ENCODE results near the gene SLC25A25.
"Not testable (repeated sequence)": the region's sequence is repeated elsewhere in the genome, so short reads cannot be mapped to it uniquely, and the experiment has no call there.

SLC25A25 gene

DNA sequence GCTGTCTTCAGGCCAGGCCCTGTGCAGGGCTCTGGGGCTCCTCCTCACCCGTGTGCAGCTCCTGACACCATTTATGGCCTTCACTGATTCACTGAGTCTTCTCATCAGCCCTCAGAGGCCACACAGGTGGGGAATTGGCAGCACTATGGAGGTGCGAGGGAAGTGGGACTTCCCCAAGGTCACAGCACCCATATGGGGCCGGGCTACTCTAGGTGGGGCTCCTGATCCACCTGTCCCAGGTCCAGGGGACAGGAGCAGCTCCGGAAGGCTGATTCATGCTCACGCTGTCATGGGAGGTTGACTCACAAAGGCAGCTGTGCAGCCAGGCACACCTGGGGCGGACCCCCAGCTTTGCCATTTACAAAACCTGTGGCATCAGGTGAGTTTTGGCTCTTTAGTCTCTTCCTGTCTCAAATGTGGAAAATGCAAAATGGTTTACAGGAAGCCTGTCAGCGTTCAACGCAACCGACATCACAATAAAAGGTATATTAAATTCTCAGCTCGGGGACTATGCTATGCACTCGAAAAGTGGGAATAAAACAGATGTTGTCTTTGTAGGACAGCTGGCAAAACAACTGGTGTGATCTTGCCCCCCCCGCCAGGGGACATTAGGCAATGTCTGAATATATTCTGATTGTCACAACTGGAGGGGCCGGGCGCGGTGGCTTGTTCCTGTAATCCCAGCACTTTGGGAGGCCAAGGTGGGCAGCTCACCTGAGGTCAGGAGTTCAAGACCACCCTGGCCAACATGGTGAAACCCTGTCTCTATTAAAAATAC lies 15.9 kb upstream of the SLC25A25 start:
- DNase-seq (ENCODE audit: low read depth in 2 of 2): no peak

DNA sequence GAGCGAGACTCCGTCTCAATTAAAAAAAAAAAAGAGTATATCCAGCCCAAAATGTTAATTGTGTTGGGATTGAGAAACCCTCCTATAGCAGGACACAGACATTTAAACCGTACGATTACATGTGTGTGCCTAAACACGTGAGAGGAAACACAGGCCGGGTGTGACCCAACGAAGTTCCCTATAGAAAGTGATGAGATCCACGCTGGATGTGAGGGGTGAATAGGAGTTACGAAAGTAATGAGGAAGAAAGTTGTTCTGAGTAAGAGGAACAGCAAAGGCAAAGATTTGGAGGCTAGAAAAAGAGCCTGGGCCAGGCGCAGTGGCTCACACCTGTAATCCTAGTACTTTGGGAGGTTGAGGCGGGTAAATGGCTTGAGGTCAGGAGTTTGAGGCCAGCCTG lies 14.5 kb upstream of the SLC25A25 start:
- no peak for DNase-seq (ENCODE audit: low read depth in 2 of 2)

DNA sequence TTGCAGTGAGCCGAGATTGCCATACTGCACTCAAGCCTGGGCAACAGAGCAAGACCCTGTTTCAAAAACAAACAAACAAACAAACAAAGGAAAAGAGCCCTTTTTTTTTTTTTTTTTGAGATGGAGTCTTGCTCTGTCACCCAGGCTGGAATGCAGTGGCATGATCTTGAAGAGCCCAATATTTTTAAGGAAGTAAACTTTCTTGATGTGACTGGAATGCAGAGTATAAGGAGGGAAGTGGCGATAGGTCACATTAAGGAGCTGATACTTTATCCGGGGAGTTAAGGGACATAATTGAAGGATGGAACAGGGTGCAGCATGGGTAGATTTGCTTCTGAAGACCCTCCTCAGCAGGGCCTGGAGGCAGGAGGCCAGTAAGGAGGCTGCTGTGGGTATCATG lies 13.9 kb upstream of the SLC25A25 start:
- DNase-seq (ENCODE audit: low read depth in 2 of 2): no peak

DNA sequence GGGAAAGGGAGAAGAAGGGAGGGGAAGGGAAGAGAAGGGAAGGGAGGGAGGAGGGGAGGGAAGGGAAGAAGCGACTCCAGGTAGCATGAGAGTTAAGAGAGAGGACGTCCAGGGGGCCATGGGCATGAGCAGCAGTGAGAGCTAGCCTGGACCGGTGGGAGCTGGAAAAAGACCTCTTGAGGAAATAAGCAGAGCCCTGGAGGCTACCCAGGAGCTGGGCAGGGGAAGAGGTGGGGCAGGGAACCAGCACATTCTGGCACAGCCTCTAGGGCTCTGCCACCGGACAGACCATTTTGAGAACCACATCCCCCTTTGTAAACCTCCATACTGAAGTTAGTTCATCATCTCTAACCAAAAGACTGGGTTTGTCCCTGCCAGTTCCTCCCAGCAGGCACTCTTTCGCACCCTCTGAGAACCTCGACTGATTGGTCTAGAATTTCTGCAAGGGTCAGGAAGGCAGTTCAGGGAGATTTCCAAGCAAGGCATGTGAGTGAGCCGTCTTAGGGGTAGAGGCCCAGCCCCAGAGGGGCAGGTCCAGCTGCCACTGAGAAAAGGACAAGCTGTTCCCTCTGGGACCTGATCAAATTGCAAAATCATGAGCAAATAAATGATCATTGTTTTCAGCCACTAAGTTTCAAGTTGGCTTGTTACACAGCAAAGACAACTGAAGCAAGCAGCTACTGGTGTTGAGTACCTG lies 12.5 kb upstream of the SLC25A25 start:
- no peak for DNase-seq (ENCODE audit: low read depth in 2 of 2)

DNA sequence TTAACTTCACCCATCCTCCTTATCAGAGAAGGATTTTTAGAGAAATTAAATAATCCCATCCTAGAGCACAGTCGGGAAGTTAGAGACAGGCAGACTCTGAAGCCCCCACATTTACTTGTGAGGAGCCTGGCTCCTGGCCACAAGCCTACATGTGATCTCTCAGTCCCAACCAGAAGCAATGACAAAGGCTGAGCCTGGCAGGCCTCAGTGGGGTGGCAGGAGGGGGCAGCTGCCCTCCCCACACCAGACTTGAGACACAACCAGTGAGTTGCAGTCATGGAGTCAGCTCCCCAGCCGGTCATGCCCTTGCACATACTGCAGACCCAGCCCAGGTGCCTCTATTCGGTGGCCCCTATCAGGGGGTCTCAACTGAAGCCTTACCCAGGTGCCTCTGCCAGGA lies 11.9 kb upstream of the SLC25A25 start:
- no peak for DNase-seq (ENCODE audit: low read depth in 2 of 2)

DNA sequence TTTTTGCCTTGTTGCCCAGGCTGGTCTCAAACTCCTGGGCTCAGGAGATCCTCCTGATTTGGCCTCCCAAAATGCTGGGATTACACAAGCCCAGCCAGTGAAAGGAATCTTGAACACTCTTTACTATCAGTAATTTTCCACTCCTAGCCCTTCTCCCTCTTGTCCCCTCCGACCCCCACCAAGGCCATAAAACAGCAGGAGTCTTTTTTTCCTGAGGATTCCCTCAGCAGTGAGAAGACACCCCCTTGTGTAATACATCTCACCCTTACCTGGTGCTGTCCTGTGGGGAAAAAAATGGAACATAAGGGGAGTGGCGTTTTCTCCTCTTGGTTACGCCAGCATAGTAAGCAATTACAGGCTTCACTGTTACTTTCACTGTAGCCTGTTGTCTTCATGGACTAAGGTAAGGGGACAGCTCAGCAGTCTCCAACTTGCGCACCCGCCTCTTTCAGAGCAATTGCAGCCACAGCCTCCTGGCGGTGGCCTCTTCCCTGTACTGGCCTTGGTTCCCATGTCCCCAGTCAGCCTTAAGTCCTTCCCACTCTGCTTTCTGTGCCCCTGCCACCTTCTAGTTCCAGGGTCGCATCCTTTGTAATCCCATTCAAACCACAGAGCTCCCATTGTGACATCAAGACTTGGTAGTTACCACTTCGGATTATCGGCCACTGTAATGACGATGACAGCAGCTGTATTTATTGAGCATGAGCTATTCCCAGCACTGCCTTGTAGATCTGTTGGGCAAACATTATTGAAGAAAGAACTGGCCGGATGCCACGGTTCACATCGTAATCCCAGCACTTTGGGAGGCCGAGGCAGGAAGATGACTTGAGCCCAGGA lies 10.9 kb upstream of the SLC25A25 start:
- no peak for DNase-seq (ENCODE audit: low read depth in 2 of 2)

DNA sequence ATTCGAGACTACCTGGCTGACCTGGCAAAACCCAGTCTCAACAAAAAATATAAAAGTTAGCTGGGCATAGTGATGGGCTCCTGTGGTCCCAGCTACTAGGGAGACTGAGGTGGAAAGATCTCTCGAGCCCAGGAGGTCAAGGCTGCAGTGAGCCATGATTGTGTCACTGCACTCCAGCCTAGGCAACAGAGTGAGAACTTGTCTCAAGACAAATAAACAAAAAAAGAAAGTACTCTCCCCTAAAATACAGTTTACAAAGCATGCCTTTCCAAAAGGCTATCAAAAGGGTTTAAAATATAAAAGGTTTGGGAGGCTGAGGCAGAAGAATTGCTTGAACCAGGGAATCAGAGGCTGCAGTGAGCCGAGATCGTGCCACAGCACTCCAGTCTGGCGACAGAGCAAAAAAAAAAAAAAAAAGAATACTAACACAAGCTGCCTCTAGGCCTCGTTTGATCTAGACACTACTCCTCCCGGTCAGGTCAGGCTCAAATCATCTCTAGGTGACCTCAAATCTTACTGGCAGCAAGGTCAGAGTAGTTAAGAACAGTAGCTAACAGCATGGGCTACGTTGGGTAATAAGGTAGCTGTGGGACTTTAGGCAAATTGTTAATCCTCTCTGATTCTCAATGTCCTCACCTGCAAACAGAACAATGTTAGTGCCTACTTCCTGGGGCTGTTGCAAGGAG lies 10.2 kb upstream of the SLC25A25 start:
- no peak for DNase-seq (ENCODE audit: low read depth in 2 of 2)

DNA sequence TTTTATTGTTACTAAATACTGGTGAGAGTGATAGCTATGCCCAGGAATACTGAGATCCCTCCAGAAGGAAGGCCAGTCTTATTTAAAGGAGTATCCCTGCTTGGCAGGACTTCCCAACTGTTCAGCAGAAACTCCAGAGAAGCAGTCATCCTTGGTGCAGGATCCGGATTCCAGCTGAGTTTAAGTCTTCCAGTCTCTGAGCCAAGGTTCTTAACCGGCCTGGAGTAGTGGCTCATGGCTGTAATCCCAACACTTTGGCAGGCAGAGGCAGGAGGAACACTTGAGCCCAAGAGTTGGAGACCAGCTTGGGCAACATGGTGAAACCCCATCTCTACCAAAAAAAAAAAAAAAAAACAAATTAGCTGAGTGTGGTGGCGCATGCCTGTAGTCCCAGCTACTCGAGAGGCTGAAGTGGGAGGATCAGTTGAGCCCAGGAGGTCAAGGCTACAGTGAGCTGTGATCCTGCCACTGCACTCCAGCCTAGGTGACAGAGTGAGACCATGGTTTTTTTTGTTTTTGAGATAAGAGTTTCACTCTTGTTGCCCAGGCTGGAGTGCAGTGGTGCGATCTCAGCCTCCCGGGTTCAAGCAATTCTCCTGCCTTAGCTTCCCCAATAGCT lies 8.6 kb upstream of the SLC25A25 start:
- DNase-seq (ENCODE audit: low read depth in 2 of 2): no peak

DNA sequence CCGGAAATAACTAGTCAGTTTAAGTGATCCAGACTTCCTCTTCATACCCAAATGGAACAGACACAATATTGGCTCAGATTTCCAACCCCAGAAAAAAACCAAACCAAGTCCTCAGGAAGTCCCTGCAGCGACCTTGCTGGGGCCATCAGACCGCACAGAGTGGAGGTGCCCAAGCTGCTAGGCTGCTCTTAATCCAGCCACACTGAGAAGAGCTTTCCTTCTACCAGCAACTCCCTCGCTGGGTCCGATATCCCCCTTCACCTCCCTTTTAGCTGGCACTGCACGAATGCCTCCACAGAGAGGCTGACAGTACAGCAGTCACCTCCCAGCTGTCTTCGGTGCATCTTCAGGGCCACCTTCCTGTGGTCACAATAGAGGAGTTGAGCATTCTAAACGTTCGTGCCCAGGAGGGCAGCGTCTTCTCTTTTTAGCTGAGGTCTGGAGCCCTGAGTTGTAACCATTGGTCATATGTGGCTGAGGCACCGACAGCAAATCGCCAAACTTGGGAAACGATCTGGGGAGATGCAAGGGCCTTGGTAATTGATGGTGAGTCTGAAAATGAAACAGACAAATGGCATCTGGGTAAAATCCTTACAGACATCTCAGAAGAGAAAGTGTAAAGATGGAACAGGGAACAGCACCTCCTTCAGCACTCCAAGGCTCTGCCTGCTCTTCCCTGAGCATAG lies 6.6 kb upstream of the SLC25A25 start:
- DNase-seq (ENCODE audit: low read depth in 2 of 2): no peak

DNA sequence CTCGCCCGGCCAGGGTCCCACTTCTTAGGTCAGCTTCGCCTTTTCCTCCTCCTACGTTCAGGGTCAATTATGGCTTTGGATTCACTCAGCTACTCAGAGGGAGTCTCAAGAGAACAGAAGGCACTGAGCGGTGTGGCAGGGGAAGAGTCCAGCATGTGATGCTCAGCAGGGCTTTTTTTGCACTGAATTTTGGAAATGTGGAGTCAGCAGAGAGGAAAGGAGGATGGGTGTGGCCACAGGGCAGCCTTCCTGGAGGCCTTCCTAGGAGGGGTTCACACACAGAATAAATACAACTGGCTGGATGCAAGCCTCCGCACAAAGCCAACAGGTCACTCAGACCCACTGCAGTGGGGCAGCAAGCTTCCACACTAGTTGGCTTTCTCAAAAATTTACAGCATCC lies 5.8 kb upstream of the SLC25A25 start:
- DNase-seq (ENCODE audit: low read depth in 2 of 2): no peak

DNA sequence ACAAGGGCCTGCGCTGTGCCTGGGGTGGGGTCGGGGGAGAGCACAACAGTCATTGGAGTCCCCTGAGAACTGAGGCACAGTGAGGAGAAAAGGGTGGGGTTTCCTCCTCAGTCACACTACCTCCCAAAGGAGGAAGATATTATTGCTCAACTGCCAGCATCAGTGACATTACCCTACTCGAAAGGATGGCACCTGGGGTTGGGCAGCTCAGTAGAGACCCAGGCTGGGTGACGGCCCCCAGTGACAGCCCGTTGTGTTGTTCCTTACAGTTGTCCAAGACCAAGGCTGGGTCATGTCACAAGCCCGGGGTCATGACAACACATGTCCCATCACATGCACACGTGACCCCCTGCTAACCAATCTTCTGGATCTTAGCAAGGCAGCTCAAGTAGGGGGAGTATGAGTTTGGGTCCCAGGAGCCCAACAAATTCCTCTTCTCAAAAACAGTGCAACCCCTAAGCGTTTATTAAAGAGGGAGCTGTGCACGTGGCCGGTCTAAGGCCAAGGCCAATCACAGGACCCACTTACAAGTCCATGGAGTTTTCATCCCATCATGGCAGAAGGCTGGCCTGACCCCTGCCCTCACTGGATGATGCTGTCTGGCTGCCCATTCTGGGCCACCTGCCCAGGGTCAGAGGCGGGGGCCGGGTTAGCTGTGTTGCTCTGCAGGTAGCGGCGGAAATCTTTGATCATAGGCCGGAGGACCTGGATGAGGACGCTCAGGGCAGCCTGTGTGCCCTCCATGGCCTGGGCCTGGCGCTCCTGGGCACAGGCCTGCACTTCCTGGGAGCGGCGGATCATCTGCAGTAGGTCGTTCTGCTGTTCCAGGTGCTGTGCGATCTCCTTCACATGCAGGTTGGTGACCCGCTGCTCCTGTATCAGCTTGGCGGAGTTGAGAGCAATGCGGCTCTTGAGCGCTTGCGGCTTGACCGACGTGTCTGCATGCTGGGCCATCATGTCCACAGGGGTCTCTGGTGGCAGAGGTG lies 4.9 kb upstream of the SLC25A25 start:
- no peak for DNase-seq (ENCODE audit: low read depth in 2 of 2)

DNA sequence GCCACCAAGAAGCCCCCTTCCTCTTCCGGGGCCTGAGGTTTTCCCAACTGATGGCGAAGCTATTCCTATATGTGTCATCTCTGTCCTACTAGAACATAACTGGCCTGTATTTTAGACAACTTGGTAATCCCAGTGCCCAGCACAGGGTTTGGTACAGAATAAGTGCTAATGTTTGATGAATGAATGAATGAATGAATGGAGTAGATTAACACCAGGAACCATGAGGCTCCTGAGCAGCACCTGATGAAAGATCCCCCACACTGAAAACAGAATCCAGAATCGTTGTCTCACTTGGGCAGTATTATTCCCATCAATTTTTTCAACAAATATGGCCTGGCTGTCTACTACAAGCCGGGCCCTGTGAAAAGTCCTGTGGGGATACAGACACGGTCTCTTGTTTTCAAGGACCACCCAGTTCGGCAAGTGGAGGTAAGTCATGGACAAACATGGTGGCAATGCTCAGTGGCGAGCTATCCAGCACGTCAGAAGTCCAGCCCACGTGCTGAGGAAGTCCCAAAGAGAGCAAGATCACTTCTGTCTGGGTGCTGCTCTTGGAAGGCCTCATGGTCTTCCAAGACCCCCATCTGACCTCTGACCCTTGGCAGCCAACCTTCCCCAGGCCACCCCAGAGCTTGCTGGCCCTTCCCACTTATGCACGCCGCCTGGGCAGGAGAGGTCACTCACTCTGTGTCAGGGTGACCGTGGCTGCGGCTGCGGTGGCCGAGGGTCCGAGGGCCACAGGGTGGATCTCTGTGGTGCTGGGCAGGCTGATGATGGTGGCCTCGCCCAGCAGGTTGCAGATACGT lies 1.9 kb upstream of the SLC25A25 start:
- no peak for DNase-seq (ENCODE audit: low read depth in 2 of 2)

DNA sequence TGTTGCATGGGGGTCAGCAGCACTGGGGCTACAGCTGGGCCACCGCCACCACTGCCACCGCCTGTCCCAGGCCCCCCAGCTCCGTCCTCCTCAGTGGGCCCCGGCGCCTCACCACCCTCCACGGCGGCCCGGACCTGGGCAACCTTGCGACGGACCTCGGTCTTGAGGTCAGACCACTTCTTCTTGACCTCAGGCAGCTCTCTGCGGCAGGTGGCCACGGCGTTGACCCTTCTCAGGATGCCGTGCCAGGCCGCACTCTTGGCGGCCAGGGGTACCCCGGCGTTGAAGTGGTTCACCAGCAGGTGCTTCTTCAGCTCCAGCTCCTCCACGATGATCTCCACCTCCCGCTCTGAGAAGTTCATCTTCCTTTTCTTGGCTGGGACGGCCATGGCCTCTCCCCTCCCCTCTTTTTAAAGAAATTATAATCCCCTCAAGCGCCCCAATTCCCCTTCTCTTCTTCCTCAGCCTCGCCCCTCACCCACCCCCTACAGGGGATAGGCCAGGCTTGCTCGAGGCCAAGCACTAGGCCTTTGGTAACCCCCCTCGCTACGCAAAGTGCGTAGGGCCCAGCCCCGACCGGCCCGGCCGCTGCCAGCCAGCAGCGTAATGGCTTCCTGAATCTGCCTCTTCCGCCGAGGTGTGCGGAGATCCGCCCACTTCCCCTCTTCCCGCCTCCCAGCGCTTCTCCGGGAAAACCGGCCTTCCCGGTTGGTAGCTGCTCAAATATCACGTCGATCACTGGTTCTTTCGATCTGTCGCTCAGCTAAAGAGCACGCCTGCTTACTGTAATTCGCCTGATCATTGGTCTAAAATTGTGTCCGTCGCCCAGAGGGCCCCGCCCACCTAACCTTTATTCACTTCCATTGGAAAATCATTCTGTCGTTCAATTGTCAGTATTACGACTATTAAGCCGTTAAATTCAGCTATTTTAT lies 1.1 kb upstream of the SLC25A25 start, which contains the start of gene NAIF1:
Gene NAIF1 (minus strand): TSS at position 608 of the 932 bp plus-strand sequence. CDS start 219 bp downstream, at position 389.
- peak; percentile 88 to 93 for DNase-seq (ENCODE audit: low read depth in 2 of 2)

DNA sequence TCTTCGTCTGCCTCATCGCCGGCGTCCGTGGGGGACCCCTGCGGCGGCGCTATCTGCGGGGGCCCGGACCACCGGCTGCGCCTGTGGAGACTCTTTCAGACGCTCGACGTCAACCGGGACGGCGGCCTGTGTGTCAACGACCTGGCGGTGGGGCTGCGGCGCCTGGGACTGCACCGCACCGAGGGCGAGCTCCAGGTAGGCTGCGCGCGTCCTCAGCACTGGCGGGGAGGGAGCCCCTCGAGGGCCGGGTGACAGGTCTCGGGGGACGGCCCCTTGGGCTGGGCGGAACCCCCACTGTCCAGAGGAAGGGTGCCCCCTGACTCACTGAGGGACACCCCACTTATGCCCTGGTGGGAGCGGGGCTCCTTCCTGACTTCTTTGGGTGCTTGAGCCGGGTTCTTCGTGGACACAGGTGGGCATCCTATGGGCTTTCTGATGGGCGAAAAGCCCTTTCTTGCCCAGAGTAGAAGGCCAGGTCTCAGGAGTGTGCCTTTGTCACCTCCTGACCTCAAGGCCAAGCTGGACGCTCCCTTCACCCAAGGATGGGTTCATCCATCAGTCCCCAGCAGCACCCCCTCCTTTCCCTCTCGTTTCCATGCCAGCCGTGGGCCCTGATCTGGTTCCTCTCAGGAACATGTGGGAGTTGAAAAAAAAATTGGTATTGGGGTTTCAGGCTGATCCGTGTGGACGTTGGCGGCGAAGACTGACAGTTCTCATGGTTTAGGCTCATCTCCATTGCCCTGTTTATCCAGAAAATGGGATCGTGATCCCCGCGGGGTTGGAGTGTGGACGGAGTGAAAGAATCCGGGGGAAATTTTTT lies 564 bp downstream of the SLC25A25 start:
- peak in 1 of 2 donors; percentile 10 for DNase-seq (ENCODE audit: low read depth in 2 of 2)

DNA sequence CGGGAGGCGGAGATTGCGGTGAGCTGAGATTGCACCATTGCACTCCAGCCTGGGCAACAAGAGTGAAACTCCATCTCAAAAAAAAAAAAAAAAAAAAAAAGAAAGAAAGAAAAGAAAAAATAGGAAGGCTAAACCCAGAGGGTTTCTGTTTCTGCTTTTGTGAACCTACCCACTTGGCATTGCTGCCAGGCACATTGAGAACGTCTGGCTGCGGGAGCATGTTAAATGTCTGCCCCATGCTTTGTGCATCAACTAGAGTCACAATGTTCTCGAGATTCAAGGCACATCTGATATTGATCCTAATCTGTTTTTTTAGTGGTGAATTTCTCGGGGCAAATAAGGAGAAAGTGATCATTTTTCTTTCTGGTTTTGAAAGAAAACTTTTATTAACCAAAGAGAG lies 2.8 kb downstream of the SLC25A25 start:
- no peak for DNase-seq (ENCODE audit: low read depth in 2 of 2)

DNA sequence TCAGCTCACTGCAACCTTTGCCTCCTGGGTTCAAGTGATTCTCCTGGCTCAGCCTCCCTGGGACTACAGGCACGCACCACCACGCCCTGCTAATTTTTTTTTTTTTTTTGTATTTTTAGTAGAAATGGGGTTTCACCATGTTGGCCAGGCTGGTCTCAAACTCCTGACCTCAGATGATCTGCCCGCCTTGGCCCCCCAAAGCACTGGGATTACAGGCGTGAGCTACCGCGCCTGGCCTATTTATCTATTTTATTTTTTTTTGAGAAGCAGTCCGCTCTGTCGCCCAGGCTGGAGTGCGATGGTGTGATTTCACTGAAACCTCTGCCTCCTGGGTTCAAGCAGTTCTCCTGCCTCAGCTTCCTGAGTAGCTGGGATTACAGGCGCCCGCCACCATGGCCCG lies 3.4 kb downstream of the SLC25A25 start:
- not testable (repeated sequence) for DNase-seq (ENCODE audit: low read depth in 2 of 2)
